ENCODE results near the gene N4BP3.

DNA sequence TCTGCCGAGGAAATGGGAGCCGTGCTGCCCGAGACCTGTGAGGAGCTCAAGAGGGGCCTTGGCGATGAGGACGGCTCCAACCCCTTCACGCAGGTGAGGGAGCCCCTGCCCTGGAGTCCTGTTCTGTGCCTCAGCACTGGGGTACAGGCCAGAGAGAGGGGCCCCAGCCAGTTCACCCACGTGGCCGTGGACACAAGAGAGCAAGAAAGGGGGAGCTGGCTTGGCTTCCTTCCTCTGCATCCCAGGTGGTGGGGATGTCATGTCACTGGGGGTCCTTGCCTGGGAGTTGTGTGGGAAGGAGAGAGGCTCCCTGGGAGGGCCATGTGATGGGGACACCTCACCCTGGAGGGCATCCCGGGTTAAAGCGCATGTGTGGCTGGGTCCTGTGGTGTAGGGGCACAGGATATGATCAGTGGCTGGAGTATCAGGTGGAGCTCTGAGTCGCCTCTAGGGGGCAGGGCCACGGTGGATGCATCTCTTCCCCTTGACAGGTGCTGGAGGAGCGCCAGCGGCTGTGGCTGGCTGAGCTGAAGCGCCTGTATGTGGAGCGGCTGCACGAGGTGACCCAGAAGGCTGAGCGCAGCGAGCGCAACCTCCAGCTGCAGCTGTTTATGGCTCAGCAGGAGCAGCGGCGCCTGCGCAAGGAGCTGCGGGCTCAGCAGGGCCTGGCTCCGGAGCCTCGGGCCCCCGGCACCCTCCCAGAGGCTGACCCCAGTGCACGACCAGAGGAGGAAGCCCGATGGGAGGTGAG is 7.5 kb downstream of the N4BP3 start:
- TF ChIP-seq, protein P1, sequence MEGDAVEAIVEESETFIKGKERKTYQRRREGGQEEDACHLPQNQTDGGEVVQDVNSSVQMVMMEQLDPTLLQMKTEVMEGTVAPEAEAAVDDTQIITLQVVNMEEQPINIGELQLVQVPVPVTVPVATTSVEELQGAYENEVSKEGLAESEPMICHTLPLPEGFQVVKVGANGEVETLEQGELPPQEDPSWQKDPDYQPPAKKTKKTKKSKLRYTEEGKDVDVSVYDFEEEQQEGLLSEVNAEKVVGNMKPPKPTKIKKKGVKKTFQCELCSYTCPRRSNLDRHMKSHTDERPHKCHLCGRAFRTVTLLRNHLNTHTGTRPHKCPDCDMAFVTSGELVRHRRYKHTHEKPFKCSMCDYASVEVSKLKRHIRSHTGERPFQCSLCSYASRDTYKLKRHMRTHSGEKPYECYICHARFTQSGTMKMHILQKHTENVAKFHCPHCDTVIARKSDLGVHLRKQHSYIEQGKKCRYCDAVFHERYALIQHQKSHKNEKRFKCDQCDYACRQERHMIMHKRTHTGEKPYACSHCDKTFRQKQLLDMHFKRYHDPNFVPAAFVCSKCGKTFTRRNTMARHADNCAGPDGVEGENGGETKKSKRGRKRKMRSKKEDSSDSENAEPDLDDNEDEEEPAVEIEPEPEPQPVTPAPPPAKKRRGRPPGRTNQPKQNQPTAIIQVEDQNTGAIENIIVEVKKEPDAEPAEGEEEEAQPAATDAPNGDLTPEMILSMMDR (IDR thresholded peaks at IDR 0.05), result peak in 1 of 2 donors; percentile 49
- TF ChIP-seq EP300 (IDR thresholded peaks at IDR 0.05) (no peak), POLR2A (IDR thresholded peaks at IDR 0.05) (no peak), POLR2AphosphoS5 (IDR thresholded peaks at IDR 0.05) (no peak)

All from suprapubic skin (tissue), 4 donors.